Measurements from ENCODE around the gene VTN.

VTN gene

DNA sequence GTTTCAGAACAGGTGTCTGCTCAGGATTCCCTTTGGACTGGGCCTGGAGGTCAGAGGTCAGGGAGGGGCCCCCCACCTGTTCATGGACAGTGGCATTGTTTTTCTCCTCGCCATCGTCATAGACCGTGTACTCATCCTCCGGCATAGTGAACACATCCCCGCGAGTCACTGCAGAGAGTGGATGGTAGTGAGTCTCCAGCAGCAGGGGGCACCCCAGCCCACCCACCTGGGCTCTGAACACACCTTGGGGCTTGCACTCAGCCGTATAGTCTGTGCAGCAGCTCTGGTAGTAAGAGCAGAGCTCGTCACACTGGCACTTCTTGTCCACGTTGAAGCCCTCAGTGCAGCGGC is 448 bp downstream of the VTN start:
- H3K4me3 ChIP-seq (ENCODE audit: low read depth, low read length), result no peak overlapping the region
- TF ChIP-seq CTCF (conservative IDR thresholded peaks at IDR 0.05; ENCODE audit: low read depth, low read length), result no peak
- DNase-seq (ENCODE audit: low read depth), result no peak

- DNase-seq (ENCODE audit: low read depth), result no peak
- no peak overlapping the region for H3K4me3 ChIP-seq (ENCODE audit: low read depth, low read length)
- no peak for TF ChIP-seq CTCF (conservative IDR thresholded peaks at IDR 0.05; ENCODE audit: low read depth, low read length)
Observed at GRCh38 chr17:28368915-28369683, 1.0 kb downstream of the VTN start.

GRCh38 chr17:28368306-28368831 is 1.7 kb downstream of the VTN start:
- TF ChIP-seq CTCF (conservative IDR thresholded peaks at IDR 0.05; ENCODE audit: low read depth, low read length), result no peak
- DNase-seq (ENCODE audit: low read depth), result no peak

DNA sequence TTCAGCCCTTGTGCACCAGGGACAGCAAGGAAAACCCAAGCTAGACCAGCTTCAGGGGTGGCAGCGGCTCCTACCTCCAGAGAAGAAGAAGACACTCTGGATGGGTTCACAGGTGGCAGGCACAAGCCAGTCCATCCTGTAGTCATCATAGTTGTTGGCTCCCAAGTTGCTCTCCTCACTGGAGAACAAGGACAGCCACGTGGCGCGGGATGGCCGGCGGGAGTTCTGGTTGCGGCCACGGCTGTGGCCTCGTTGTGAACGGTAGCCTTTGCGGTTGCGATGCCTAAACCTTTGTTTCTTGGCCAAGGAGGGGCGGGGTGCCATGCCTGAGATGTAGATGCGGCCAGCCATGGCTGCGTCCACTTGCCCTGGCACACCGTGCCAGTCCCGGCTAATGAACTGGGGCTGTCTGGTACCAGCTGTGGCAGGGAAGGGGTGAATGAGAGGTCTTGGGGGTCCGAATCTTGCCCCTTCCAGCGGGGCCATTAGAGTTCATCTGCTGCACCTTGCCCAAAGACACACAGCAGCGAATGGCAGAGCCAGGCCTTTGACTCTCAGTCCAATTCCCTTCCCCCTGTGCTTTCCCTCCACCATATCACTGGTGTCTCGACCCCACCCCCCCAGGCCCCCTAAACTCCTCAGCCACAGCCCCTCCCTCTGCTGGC is 2.3 kb downstream of the VTN start:
- H3K4me3 ChIP-seq (ENCODE audit: low read depth, low read length), result no peak overlapping the region
- TF ChIP-seq CTCF (conservative IDR thresholded peaks at IDR 0.05; ENCODE audit: low read depth, low read length), result no peak
- DNase-seq (ENCODE audit: low read depth), result no peak

More at GRCh38 chr17:28368306-28368831, 1.7 kb downstream of the VTN start:
- no peak overlapping the region for H3K4me3 ChIP-seq (ENCODE audit: low read depth, low read length)

DNA sequence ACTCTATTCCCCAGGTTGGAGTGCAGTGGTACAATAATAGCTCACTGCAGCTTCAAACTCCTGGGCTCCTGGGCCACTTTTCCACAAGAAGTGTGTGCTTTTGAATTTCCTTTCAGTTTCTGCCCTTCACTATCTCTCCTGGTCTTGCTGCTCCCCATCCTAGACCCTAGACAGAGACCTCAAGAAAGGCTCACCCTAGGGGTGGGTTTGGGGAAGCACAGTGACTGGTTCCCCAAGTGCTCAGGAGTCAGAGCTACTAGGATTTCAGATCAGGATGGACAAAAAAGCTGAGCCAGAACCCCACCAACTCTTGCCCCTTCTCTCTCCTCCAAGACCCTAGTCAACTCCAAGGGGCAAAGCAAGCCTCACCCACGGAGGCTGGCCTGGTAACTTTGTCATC is 3.5 kb downstream of the VTN start:
- DNase-seq (ENCODE audit: low read depth), result no peak
- peak; percentile 32 for TF ChIP-seq CTCF (conservative IDR thresholded peaks at IDR 0.05; ENCODE audit: low read depth, low read length)
- H3K4me3 ChIP-seq (ENCODE audit: low read depth, low read length), result no peak overlapping the region

DNA sequence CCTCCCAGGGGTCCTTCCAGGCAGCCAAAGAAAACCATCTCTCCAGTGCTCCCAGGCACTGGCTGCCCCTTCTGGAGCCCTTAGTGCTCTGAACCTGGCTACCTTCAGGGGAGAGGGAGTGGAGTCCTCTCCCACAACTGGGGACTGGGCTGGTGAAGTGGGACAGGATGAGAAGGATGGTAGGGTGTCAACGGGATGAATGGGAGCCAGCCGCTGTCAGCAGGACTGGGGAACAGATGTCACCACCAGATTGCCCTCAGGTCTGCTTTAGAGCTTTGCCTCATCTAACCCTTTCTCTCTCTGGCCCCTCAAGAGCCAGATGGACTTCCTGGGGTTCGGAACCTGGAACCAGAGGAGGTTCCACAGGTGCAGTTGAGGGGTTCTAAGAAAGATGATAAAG is 4.6 kb downstream of the VTN start:
- H3K4me3 ChIP-seq (ENCODE audit: low read depth, low read length), result no peak overlapping the region
- DNase-seq (ENCODE audit: low read depth), result no peak
- no peak for TF ChIP-seq CTCF (conservative IDR thresholded peaks at IDR 0.05; ENCODE audit: low read depth, low read length)
